Gastroesophageal sphincter (tissue), 3 donors: ENCODE measurements around the gene CEP152.

Experiments used
- CTCF ChIP-seq, 4 experiments: fragments of 200-600 bp in 2 of 4; fragments of 450-650 bp in 2 of 4; sonication (generic) in 1 of 4; IDR thresholded peaks; one replicate each; pipeline ENCODE4 v1.5.1; 2017 to 2019; ENCODE audit warnings: antibody characterized with exemption in 4 of 4, mild to moderate bottlenecking in 2 of 4, moderate library complexity in 2 of 4
- POLR2A ChIP-seq, 2 donors: fragments of 450-650 bp; IDR thresholded peaks; one replicate each; pipeline ENCODE4 v1.6.1; 2017; ENCODE audit warnings: antibody characterized with exemption in 2 of 2, mild to moderate bottlenecking in 2 of 2, moderate library complexity in 1 of 2
- POLR2AphosphoS5 ChIP-seq: sonication (generic); formaldehyde crosslinking; IDR thresholded peaks from one replicate; pipeline ENCODE4 v1.6.1; 2017; ENCODE audit warnings: antibody characterized with exemption

- TF ChIP-seq CTCF (IDR thresholded peaks at IDR 0.05) (no peak), POLR2A (IDR thresholded peaks at IDR 0.05) (no peak), POLR2AphosphoS5 (no peak)
These were observed 12.6 kb downstream of the CEP152 start for GRCh38 chr15:48798319-48798718.
